Ureter (tissue), 1 donor: ENCODE data around the gene GPR161. TPM values are rescaled to one million over a fixed set of nuclear protein-coding genes. Genes with fewer than 3 reads are reported as not detected.
A peak's percentile ranks its signal among the peaks of the same experiment; 100 is the strongest.
"Not testable (repeated sequence)": the region's sequence is repeated elsewhere in the genome, so short reads cannot be mapped to it uniquely, and the experiment has no call there.

Experiments
- DNase-seq: peaks from one replicate; pipeline ENCODE4 v3.0.0-alpha.2; 2020; ENCODE audit warnings: low spot score
- total RNA-seq: library from RNA; stranded (reverse); gene quantifications from one replicate; pipeline ENCODE4 v1.2.4, GENCODE V29; 2023
- donor health status: DM: yes; HTN: yes; CAD: no.

The GPR161 gene, protein sequence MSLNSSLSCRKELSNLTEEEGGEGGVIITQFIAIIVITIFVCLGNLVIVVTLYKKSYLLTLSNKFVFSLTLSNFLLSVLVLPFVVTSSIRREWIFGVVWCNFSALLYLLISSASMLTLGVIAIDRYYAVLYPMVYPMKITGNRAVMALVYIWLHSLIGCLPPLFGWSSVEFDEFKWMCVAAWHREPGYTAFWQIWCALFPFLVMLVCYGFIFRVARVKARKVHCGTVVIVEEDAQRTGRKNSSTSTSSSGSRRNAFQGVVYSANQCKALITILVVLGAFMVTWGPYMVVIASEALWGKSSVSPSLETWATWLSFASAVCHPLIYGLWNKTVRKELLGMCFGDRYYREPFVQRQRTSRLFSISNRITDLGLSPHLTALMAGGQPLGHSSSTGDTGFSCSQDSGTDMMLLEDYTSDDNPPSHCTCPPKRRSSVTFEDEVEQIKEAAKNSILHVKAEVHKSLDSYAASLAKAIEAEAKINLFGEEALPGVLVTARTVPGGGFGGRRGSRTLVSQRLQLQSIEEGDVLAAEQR
- total RNA-seq: 7.6 TPM

DNA sequence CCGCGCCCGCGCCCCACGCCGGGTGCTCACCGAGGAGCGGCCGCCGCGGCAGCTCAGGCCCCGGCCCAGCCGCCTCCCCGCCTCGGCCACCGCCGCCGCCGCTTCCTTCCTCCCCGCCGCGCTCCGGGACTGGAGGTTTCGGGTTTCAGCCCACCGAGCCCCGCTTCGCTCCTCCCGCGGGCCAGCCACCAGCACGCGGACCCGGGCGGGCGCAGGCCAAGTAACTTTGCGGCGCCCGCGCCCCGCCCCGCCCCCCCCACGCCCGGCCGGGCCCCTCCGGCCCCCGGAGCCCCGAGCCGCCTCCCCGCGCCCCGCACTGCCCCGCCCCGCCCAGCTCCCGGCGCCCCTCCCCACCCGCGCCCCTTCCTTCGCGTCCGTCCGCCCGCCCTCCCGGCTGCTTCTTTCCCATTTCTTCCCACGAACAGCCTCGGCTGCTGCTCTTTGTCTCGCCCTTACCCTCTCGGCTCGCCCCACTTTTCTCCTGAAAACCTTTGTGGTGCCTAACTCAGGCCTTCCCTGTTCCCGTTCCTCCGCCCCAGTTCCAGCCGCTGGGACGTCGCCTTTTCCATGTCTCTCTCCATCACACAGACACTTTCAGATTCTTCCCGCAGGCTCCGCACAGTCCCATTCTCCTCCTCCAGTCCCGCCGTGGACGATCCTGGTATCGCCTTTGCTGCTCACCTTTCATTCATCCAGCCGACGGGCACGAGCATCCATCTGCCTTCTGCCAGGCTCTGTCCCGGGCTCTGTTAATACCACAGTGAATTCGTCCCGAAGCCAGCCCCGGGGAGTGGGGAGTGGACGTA is at the start of gene GPR161:
TSS of gene GPR161 (minus strand) at position 222 of the 806 bp plus-strand sequence. CDS start 32,080 bp downstream, outside the sequence.
- DNase-seq: peak; percentile 50

DNA sequence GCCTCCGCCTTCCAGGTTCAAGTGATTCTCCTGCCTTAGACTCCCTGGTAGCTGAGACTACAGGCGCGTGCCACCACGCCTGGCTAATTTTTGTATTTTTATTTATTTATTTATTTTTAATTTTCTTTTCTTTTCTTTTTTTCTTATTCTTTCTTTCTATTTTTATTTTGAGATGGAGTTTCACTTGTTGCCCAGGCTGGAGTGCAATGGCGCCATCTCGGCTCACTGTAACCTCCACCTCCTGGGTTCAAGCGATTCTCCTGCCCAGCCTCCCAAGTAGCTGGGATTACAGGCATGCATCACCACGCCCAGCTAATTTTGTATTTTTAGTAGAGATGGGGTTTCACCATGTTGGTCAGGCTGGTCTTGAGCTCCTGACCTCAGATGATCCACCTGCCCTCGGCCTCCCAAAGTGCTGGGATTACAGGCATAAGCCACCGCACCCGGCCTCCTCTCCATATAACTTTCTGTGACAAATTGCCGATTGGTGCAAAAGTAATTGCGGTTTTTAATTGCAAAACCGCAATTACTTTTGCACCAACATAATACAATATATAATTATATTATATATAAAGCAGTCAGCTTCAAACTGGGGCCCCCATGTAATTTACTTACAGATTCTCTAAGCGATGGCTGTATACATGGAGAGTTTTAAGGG is 44.5 kb upstream of the GPR161 start:
- DNase-seq: not testable (repeated sequence)

DNA sequence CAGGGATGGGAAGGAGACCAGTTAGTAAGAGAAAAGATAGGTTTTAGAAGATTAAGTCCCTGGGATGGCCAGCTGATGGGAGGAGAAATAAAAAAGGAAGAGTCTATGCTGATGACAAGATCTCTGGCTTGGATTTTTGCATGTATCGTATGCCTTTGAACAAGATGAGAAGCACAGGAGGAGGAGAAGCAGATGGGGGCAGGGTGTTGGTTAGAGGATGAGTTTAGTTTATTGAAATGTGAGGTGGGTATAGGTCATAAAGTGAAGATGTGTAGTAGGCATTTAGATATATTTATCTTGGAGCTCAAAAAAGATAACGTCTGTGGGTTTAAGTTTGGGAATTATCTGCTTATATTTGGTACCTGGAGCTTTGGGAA is 43.4 kb upstream of the GPR161 start:
- no peak for DNase-seq

DNA sequence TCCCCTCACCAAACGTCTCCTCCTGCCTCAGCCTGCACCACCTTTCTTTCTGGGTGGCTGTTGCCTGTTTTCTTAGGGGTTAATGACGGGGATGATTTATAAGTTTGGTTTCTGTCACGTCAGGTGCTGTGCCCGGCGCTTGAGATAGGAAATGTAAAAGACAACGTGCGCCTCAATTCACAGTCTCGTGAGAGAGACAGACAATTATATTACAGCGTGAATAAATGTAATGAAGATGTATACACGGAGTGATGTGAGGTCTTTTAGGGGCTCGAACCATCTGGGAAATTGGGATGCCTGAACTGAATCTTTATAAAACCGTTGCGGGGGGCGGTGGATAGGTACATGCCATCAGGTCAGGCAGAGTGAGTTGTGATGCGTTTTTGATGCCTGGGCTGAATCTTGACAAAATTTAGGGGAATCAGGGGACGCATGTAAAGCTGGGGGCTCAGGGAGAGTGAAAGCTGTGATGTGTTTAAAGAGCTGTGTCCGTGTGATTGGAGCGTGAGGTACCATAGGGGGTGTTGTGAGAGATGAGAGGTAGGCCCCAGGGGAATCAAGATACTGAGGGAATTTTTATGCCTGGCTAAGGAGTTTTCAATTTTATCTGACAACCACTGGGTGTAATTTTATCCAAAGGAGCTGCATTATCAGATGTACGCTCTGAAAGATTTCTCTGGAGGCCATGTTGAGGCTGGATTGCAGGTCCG is 42.9 kb upstream of the GPR161 start:
- no peak for DNase-seq

DNA sequence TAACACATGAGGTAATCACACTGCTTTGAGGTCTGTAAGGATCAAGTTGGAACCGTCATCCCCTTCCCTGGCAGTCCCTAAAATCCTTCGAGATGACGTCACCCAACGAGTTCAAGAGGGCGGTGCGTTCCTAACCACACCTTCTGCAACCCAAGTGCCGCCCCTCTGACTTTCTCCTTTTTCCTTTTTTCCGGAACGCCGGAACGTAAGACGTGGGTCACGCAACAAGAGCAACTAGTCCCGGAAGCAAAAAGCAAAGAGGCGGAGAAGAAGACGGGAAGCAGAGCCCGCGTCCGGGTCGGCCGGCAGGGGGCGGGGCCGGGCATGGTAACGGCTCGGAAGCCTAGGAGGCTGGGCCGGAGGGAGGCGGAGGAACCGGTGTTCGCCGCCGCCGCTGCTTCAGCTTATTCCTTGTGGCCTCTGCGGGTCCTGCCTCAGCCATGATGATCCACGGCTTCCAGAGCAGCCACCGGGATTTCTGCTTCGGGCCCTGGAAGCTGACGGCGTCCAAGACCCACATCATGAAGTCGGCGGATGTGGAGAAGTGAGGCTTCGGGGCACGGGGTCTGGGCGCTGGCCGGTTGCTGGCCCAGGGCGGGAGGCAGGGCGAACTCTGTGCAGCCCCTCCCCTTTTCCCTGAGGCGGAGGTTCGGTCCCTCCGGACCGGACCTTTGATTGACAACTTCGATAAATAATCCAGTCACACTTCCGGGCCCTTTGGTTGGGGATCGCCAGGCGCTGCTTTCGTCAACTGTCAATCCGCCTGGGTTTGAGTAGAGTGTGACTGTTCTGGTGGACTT is 42.1 kb upstream of the GPR161 start, which contains the start of gene TIPRL:
TSS of gene TIPRL (plus strand) at position 325 of the 800 bp plus-strand sequence. CDS start at position 441, 116 bp downstream.
- peak; percentile 97 for DNase-seq

DNA sequence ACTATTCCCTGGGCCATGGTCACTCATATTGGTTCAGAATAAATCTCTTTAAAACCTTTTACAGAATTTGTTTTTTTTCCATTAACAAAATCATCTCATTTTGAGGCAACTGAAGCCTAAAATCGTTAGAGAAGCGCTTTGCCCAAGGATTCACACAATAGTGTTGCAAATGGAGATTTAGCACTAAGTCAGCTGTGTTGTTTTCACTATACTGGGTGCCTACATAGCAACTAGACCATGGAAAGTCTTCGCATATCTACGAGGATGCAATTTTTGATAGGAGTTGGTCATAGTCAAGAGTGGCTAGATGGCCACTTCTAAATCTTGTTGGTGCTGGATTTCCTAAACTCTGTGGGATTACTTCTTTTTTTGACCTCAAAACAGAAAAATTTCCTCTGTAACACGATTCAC is 41.5 kb upstream of the GPR161 start:
- no peak for DNase-seq

DNA sequence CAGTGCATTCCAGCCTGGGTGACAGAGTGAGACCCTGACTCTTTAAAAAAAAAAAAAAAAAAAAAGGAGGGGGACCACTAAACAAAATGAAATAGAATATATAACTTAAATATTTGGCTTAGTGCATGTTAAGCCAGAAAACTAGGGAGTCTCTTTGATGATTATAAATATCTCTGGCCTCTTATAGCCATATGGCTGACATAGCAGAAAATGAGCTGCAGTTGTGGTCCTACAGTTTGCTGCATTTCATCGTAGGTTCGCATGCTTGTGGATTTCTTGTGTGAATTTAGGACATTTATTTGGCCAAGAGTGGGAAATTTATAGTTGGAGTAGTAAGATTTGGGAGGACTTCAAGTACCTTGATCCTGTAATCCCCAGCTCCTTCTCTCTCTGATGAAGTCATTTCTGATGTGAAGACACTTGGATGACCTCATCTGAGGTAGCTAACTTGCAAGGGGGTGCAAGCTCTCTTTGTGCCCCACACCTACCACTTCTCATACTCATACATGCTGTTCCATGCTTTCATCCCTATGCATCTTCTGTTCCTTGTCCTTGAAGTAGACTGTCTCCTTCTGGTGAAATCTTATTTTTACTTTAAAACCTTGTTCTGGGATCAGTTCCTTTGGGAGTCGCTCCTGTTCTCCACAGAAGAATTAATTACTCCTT is 35.7 kb upstream of the GPR161 start:
- no peak for DNase-seq

DNA sequence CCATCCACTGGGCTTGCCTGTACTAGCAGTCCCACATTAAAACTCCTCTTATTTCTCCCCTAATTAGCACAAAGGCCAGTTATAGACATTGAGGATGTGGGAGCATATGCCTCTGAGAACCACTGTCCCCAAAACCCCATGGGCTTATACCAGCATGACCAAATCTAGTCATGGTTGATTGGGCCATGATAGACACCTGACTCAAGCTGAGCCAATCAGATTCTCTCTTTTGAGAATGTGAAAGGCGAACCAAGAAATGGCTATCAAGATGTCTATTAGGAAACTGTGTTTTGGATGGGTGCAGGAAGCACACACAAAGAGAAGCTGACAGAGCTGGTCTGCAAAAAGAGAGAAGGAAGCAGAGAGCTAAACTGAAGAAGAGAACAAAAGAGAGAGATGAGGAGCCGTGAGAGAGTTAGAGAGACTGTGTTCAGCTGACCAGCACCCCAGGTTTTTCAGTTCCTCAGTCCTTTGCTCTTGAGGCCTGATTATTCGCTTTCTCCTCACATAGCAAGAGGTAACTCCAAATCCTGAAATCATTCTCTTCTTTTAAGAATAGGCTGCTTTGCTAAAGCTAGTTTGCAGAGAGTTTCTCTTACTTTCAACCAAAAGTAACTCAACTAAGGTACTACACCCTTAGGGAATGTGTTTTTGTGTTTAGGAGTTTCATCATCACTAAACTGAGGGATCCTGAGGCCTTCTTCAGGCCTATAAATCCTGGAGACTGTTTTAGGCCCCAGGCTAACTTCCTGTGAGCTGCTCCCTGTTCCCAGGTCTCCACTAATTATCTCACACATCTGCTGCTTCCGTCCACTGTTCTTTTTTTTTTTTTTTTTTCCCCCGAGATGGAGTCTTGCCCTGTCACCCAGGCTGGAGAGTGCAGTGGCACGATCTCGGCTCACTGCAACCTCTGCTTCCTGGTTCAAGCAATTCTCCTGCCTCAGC is 34.1 kb upstream of the GPR161 start:
- no peak for DNase-seq

DNA sequence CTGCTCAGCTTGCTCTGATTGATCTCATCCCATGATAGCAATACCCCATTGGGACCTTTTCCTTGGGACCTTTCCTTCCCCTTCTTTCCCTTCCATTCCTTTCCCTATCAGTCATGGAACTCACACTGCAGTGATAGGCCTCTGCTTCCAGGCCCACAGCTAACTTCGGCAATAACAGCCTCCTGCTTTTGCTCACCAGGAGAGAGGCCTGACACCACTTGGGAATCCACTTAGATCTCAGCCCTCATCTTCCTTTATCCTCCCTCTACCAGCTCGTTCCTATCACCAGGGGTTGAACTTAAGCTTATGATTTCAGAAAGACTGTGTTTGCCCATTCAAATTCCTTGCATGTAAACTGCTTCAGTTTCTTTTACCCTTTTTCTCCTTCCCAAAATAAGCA is 31.1 kb upstream of the GPR161 start:
- DNase-seq: no peak

DNA sequence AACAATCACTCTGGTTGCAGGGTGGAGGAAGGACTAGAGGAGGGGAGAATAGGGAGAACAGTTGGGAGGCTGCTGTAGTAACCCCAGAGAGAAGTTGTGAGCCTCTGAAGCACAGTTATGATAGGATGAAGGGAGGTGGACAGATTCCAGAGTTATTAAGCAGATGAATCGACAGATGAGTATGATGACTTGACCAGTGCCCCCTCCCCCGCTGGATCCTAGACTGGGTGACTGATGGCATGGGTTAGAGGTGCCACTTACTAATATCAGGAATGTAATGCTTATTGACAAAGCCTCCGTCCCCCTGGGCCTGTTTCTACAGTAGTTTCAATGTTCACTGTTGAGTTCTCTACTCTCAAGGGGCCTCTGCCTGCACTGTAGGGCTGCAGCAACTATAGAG is 28.0 kb upstream of the GPR161 start:
- DNase-seq: no peak

DNA sequence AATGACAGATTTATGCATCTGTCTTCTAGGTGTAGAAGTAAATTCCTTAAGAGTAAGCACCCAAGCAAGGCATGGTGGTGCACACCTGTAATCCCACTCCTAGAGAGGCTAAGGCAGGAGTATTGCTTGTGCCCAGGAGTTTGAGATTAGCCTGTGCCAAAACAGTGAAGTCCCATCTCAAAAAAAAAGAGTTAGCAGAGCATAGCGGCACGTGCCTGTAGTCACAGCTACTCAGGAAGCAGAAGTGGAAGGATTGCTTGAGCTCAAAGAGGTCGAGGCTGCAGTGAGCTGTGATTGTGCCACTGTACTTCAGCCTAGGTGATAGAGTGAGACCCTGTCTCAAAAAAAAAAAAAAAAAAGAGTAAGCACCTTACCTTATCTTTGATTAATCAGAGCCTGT is 26.9 kb upstream of the GPR161 start:
- no peak for DNase-seq

DNA sequence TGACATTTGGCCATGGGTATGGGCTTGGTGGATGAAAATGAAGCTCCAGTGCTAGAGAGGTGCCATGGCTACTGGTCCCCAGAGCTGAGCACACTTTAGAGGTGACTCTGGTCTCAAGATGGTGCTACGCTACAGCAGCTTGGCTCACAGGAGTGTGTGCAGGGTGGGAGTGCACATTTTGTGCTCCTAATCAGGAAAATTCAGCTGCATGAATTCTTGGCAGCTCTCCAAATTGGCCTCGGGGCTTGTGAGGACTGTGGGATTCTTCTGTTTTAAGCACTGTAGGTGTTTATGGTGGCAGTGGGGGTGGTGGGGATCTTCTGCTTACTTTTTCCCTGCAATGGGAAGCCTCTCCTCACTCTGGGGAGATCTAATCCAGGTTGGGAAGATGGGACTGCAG is 24.7 kb upstream of the GPR161 start:
- DNase-seq: no peak

DNA sequence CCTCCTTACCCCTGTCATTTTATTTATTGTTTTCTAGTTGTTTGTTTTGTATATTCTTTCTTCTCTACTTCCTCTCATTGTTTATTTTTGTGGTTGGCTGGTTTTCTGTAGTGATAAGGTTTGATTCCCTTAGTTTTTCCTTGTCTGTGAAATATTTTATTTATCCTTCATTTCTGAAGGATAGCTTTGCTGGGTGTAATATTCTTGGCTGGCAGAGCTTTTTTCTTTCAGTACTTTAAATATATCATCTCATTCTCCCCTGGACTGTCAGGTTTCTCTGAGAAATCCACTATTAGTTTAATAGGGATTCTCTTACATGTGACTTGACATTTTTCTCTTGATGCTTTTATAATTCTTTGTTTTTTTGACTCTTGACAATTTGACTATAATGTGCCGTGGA is 23.2 kb upstream of the GPR161 start:
- no peak for DNase-seq

DNA sequence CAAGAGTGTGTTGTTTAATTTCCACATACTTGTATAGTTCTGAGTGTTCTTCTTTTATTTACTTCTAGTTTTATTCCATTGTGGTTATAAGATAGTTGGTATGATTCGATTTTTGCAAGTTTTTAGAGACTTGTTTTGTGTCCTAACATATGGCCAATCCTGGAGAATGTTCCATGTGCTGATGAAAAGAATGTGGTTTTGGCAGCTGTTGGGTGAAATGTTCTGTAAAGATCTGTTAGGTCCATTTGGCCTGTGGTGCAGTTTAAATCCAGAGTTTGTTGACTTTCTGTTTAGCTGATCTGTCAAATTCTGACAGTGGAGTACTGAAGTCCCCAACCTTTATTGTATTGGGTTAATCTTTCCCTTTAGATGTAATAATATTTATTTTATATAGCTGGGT is 22.5 kb upstream of the GPR161 start:
- DNase-seq: no peak

DNA sequence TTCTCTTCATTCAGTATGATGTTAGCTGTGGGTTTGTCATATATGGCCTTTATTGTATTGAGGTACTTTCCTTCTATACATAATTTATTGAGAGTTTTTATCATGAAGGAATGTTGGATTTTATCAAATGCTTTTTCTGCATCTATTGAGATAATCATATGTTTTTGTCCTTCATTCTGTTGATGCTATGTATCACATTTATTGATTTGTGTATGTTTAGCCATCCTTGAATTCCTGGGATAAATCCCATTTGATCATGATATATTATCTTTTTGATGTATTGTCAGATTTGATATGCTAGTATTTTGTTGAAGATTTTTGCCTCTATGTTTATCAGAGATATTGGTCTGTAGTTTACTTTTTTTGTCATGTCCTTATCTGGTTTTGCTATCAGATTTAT is 20.9 kb upstream of the GPR161 start:
- no peak for DNase-seq

DNA sequence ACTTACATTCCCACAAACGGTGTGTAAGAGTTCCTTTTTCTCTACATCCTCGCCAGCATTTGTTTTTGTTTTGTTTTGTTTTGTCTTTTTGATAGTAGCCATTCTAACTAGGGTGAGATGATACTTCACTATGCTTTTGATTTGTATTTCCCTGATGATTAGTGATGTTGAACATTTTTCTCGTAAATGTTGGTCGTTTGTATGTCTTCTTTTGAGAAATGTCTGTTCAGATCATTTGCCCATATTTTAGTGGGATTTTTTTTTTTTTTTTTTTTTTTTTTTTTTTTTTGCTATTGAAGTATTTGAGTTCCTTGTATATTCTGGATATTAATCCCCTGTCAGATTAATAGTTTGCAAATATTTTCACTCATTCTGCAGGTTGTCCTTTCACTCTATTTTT is 19.2 kb upstream of the GPR161 start:
- DNase-seq: no peak

DNA sequence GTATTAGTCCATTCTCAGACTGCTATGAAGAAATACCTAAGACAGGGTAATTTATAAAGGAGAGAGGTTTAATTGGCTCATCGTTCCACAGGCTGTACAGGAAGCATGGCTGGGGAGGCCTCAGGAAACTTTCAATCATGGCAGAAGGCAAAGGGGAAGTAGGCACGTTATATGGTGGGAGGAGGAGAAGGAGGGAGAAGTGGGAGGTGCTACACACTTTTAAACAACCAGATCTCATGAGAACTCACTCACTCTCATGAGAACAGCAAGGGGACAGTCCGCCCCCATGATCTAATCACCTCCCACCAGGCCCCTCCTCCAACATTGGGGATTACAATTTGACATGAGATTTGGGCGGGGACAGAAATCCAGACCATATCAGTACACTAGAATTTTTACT is 18.0 kb upstream of the GPR161 start:
- not testable (repeated sequence) for DNase-seq

DNA sequence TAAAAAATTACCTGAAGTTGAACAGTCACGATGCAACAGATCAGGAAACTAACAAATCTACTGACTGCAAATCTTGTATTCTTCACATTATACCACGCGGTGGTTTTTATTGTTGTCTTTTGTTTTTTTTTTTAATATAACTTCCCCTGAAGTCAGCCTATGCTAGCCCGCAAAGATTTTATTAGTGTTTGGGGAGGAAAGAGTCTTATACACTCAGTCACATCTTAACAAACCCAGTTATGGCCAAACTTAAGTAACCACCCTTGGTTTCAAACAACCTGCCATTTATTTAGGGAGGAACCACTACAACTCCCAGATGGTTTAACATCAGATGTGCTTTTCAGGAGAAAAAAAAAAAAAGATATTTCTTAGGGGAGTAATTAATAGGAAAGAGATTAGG is 15.2 kb upstream of the GPR161 start:
- no peak for DNase-seq

DNA sequence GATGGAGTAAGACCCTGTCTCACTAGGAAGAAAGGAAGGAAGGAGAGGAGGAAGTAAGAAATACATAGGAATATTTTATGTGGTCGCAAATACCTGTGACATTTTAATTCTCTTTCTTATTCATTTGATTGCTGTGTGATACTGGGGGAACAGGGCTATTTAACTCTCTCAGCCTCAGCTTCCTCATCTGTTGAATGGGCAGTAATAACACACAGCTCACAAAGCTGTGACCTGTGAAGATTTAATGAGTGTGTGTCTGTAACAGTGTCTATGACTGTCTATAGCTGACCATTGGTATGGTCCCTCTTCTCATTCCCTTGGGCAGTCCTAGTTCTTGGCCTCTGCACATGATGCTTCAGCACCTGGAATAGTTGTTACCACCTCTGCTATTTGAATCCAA is 13.6 kb upstream of the GPR161 start:
- DNase-seq: no peak
